Astrocyte of the hippocampus (primary cell): ENCODE results near the gene CYTH2.
"Not testable (repeated sequence)": the region's sequence is repeated elsewhere in the genome, so short reads cannot be mapped to it uniquely, and the experiment has no call there.

ENCODE experiments used
- DNase-seq: peaks from one replicate; pipeline ENCODE4 v3.0.0; 2011; ENCODE audit warnings: low read depth, low spot score

Gene CYTH2

DNA sequence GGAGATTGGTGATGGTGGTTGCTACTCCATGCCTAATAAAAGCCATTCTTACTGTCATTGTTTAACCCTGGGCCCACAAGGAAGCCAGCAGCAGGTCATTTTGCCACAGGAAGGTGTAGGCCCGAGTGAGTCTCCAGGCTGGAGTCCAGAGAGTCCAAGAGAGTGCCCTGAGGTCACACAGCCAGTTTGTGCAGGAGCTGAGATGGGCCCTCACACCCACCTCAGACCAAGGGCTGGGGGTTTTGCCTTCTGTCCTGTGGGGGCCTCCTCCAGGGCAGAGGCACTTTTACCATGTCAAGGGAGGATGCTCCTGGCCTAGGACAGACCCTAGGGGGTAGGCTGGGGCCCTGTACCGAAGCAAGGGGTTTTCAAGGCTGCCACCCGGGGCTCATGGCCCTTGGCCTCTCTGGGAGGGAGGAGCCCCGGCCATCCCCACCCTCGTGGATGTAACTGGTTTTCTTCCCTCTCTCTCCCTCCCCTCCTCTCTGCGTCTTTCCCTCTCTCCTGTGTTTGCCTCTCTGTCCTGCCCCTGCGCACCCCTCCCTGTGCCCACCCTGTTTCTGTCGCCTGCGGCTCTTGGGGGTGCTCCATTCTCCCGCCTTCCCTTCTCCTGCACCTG, 8.0 kb downstream of the CYTH2 start:
- no peak for DNase-seq

DNA sequence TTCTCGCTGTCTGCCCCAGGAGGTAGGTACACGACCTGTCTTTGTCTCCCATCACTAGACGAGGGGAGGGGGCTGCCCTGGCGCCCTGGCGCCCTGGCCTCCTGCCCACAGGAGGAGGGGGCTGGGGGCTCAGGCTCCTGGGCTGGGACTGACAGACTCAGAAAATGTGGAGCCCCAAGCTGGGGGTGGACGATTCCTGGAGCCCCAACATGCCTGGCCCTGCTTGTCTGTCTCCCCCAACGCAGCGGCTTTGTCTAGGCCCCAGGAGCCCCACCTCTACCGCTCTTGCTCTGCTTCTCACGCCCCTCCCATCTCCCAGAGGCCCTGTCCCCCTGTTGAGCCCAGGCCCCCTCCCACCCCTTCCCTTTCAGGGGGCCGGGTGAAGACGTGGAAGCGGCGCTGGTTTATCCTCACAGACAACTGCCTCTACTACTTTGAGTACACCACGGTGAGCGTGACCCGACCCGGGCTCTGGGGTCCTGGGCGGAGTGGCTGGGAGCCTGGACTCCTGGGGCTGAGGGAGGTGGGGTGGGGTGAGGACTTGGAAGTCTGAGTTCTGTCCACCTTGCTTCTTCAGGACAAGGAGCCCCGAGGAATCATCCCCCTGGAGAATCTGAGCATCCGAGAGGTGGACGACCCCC, 8.6 kb downstream of the CYTH2 start:
- DNase-seq: no peak

DNA sequence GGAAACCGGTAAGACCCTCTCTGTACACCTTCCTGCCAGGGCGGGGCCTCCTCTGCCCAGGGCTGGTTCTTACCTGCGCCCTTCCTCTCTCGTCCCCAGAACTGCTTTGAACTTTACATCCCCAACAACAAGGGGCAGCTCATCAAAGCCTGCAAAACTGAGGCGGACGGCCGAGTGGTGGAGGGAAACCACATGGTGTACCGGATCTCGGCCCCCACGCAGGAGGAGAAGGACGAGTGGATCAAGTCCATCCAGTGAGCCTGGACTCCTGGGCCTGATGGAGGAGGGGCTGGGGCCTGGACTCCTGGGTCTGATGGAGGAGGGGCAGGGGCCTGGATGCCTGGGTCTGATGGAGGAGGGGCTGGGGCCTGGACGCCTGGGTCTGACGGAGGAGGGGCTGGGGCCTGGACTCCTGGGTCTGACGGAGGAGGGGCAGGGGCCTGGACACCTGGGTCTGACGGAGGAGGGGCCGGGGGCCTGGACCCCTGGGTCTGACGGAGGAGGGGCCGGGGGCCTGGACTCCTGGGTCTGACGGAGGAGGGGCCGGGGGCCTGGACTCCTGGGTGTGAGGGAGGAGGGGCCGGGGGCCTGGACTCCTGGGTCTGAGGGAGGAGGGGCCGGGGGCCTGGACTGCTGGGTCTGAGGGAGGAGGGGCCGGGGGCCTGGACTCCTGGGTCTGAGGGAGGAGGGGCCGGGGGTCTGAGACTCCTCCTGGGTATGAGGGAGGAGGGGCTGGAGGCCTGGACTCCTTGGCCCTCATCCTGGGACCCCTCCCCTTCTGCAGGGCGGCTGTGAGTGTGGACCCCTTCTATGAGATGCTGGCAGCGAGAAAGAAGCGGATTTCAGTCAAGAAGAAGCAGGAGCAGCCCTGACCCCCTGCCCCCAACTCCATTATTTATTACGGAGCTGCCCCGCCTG, 9.4 kb downstream of the CYTH2 start:
- DNase-seq: no peak

DNA sequence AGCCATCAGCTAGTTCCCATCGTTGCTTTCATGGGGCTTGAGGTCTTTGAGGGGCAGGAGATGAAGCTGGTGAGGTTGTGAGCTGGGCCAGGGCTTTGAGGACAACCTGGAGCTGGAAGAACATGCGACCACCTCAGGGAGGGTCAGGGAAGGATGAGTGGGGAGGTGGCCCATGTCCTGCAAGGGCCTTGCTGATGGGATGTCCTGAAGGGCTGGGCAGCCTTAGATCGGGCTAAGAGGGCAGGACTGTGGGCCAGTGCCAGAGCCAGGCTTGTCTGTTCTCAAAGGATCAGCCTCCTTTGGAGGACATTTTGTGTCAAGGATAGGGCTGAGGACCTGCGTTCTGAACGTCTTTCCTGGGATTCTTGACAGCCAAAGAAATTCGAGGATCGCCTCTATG, 10.5 kb downstream of the CYTH2 start:
- no peak for DNase-seq

DNA sequence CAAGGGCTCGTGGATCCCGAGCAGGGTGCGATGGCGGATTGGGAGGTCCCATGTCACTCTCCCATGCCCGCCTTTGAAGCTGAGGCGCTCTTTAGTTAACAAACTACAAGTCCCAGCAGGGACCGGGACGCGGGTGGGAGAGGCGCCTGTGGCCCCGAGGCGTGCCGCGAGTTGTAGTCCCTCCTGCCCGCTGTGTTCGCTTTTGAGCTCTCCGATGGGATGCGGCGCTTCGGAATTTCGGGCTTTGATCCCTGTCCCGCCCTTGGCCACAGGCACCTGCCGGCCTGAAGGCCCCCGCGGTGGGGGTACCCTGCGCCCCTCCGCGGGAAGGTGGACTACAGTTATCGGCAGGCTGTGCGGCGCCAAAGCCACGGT, 11.0 kb downstream of the CYTH2 start:
- peak; percentile 64 for DNase-seq

DNA sequence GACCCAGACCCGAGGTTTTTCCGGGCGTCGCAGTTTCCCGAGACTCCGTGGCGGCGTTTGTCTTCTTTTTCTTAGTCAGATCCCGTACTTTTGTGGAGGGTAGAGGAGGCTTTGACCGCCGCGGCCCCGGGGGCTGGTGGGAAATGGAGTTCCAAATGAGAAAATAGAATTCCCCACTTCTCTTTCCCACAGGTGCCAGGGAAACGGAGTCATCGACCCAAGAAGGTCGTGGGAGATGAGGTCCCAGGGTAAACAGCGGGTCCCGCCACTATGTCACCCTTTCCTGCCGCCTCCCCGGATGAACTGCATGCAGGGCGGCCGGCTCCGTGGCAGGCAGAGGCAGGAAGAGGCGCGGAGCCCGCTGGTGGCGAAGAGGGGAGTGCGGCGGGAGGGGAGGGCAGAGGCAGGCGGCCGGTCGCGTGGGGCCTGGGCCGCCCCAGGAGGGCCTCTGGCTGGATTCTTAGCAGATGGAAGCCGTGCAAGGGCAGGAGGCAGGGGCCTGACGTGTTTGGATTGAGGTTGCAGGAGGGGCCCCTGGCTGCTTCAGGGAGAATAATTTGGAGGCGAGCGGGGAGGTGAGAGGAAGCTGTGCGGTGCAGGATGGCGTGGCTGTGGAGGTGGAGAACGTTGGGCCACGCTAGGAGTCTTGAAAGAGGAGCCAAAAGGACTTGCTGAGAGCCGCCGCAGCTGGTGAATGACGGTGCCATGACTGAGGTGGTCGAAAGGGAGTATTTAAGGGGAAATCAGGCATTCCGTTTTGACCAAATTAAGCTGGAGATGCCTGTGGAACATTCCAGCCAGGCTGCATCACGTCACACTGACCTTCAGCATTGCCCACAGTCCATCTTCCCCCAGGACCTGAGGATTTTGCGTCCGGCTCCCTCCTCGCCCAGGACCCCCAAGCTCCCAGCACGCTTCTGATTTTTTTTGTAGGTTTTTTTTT, 11.7 kb downstream of the CYTH2 start:
- peak; percentile 76 for DNase-seq

DNA sequence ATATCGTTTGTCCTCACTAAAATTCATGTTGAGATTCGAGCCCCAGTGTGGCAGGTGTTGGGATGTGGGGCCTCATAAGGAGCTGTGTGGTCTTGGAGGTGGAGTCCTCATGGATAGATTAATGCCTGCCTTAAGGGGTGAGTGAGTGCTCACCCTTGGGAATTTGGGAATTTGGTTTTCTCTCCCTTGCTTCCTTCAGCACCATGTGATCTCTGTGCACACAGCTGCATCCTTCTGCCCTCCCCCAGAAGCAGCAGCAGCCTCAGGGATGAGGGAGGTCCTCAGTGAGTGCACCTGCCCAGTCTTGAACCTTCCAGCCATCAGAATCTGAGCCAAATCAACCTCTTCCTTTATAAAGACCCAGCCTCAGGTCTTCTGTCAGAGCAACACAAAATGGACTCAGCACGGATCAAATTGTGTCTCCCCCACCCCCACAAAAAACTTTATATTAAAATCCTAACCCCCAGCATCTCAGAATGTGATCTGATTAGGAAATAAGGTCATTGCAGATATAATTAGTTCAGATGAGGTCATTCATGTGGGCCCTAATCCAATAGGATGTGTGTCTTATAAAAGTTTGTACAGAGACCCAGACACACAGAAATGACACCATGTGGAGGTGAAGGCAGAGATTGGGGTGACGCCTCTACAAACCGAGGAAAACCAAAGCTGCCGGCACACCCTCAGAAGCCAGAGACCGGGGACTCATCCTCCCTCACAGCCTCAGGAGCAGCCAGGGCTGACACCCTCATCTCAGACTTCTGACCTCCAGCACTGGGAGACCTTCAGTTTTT, 12.9 kb downstream of the CYTH2 start:
- no peak for DNase-seq

- no peak for DNase-seq
Observed at GRCh38 chr19:48483301-48483700, 14.1 kb downstream of the CYTH2 start.

DNA sequence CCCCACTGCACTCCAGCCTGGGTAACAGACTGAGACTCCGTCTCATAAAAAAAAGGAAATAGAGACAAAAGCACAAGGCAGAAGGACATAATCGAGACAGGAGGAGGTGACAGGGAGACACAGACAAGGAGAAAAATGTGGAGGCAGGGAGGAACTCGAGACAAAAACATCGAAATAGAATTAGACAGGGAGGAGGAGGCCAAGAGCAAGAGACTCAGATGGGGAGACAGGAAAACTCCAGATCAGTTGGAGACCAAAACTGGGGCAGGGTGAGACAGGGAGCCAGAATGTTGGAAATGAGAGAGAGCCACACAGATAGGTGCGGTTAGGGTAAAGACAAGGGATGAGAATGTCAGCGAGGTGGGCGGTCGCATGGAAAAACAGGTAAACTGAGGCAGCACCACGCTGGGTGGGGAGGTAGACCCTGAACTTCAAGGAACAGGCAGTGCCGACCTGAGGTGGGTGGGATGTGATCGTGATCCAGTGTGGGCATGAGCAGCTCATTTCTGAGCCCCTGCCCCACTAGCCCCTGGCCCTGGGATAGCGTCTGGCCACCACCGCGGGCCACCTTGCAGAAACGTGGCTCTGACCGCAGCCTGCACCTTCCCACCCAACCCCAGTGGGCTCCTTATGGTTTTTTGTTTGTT, 15.2 kb downstream of the CYTH2 start:
- no peak for DNase-seq

DNA sequence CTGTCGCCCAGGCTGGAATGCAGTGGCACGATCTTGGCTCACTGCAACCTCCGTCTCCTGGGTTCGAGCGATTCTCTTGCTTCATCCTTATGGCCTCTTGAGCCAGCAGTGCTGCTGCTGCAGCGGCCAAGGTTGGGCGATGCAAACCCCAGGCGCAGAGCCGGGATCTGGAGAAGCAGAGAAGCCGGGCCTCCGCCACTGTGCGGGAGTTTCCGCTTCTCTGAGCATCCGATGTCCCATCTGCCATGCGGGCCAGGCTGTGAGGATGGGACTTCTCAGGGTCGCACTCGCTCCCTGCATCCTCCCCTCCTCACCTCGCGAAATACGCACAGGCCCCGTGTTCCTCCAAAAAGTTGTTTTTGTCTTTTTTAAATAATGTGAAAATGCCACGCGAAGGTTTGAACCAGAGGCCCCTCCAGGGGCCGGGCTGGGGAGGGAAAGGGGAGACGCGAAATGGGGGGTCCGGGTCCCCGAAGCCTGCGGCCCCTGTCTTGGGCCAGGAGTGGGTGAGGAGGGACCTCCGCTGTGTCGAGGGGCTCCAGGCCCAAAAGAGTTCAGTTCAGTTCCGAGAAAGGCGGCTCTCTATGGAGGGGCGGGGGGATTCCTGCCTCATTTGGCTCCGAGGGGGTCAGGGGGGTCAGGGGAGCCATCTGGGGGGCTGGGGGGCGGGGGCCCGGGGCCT, 15.9 kb downstream of the CYTH2 start:
- no peak for DNase-seq

- not testable (repeated sequence) for DNase-seq
Observed at GRCh38 chr19:48486706-48487105, 17.5 kb downstream of the CYTH2 start.

DNA sequence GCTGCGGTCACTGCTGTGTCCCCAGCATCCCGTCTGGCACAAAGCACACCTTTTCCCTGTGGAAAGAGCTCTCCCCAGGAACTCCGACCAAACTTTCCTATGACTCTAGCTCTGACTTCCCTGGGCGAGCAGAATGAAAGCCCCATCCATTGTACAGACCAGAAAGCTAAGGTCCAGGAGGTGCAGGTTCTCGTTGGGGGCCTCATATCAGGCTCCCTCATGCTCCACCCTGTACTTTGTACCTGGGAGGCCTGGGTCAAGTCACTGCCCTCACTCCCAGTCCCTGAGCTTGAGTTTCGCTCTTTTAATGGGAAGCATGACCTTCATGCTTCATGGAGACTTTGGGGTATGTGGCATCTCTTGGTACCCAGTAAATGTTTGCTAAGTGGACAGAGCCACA, 18.4 kb downstream of the CYTH2 start:
- DNase-seq: no peak

DNA sequence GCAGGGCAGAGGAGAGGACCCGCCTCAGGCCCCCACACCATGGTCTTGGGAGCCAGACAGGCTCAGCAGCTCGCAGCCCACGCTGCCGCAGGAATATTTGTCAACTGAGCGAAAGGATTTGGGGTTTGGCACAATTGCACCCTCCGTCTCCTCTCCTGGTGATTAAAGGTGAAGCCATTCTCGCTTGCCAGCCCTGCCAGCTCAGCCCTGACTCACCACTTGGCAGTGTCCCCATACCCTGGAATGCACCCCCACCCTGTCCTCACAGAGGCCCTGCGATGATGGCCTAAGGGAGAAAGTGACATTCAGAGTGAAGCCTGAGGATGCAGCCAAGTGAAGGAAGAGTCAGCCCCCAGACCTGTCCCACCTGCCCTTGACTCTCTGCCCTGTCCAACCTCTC, 18.8 kb downstream of the CYTH2 start:
- DNase-seq: peak; percentile 97

- DNase-seq: not testable (repeated sequence)
Observed at GRCh38 chr19:48488478-48488877, 19.3 kb downstream of the CYTH2 start.

DNA sequence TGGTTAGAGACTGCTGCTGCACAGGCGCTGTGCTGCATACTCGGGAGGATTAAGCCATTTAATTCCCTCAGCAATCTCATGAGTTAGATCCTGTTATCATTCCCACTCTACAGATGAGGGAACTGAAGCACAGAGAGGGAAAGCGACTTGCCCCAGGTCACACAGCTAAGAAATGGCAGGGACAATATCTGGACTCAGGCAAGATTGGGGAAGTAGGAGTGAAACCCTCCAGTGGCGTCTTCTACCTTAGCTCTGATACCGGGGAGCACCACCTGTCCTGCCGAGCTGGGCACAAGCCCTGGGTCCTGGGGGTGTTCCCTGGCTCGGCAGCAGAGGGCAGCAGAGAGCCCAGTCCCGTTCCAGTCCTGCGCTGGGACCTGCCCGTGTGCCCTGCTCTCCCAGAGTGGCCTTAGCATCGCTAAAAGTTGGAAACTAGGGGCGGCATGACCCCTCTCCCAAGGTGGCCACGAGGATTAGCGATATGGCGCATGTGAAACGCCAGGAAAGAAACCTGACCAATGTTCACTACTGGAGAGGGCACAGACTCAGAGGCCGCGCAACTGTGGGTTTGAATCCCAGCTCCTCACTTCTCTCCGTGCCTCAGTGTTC, 20.5 kb downstream of the CYTH2 start:
- DNase-seq: peak; percentile 82

- peak; percentile 55 for DNase-seq
Observed at GRCh38 chr19:48490981-48491792, 22.0 kb downstream of the CYTH2 start.

- no peak for DNase-seq
Observed at GRCh38 chr19:48491793-48492123, 22.6 kb downstream of the CYTH2 start.

DNA sequence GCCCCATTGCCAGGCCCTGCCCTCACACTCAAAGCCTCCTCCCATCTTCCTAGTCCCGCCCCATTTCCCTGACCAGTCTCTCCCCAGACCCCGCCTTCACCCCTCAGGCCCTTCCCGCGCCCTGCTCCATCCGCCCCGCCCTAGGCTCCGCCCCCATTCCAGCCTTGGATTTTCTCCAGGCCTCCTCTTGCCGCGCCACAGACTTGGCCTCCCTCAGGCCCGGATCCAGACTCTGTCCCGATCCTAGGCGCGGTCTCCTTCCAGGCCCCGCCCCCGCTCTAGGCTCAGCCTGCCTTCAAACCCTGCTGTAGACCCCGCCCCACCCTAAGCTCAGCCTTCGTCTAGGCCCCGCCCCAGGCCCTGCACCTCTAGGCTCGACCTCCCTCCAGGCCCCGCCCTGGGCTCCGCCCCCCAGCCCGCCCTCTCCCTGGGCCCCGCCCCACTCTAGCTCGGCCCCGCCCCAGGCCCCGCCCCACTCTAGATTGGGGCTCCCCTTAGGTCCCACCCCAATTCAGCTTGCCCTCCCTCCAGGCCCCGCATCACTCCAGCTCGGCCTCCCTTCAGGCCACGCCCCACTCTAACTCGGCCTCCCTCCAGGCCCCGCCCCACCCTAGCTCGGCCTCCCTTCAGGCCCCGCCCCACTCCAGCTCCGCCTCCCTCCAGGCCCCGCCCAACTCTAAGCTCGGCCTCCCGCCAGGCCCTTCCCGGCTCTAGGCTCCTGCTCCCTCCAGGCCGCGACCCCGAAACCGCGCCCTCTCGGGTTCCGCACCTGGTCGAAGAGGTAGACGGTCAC, 24.0 kb downstream of the CYTH2 start:
- peak; percentile 94 for DNase-seq
